ENCODE measurements around the gene CISD1.

DNA sequence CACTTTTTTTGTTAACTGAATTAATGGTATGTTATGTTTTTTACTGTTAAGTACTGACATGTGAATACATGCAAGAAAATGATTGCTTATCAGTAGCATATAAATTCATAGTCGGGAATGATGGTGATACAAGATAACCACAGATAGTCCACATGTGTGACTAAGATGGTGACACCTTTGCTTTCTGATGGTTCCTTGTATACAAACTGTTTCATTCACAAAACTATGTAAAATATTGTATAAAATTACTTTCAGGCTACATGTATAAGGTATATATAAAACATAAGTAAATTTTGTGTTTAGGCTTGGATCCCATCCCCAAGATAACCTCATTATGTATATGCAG lies 10.0 kb downstream of the CISD1 start:
- TF ChIP-seq, protein P1, sequence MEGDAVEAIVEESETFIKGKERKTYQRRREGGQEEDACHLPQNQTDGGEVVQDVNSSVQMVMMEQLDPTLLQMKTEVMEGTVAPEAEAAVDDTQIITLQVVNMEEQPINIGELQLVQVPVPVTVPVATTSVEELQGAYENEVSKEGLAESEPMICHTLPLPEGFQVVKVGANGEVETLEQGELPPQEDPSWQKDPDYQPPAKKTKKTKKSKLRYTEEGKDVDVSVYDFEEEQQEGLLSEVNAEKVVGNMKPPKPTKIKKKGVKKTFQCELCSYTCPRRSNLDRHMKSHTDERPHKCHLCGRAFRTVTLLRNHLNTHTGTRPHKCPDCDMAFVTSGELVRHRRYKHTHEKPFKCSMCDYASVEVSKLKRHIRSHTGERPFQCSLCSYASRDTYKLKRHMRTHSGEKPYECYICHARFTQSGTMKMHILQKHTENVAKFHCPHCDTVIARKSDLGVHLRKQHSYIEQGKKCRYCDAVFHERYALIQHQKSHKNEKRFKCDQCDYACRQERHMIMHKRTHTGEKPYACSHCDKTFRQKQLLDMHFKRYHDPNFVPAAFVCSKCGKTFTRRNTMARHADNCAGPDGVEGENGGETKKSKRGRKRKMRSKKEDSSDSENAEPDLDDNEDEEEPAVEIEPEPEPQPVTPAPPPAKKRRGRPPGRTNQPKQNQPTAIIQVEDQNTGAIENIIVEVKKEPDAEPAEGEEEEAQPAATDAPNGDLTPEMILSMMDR (IDR thresholded peaks at IDR 0.05 in 8 of 11, conservative IDR thresholded peaks at IDR 0.05 in 3 of 11): no peak
- TF ChIP-seq POLR2AphosphoS5 (IDR thresholded peaks at IDR 0.05): no peak

Data from spleen (tissue), 7 donors.